ENCODE data around the gene OR2G2.

OR2G2 gene
- 0 reads per million in 2 donors for total RNA-seq

DNA sequence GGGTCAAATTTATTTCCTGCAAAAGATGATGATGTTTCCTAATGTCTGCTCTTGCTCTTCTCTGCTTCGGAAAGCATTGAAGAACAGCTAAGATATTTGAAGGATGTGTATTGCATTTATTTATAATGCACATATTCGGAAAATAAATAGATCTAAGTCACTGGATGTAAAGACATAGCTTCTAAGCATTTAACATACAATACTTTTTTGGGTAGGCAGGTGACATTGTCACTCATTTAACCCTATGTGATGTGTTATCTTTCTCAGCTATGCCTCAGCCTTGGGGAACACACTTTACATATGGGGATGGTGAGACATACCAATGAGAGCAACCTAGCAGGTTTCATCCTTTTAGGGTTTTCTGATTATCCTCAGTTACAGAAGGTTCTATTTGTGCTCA, at the start of gene OR2G2:
Gene OR2G2, plus strand, starts transcription at position 301 of the 400 bp plus-strand sequence. Its CDS starts 0 bp downstream, at position 301.
- DNase-seq, result no peak

DNA sequence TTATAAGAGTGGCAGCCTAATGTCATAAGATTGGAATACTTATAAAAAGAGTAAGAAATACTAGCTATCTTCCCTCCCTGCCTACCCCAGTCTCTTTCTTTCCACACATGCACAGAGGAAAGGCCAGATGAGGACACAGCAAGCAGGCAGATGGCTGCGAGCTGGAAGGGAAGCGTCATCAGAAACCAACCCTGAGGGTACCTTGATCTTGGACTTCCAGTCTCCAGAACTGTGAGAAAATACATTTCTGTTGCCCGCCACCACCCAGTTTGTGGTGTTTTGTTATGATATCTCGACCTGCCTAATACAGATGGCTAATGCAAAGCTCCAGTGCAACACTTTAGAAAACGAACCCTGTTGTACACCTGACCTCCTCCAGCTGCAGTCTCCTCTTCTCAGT, 49.6 kb upstream of the OR2G2 start:
- DNase-seq, result no peak

GRCh38 chr1:247539215-247539614, 48.9 kb upstream of the OR2G2 start:
- no peak for DNase-seq

GRCh38 chr1:247540581-247540980, 47.6 kb upstream of the OR2G2 start:
- DNase-seq, result no peak

DNA sequence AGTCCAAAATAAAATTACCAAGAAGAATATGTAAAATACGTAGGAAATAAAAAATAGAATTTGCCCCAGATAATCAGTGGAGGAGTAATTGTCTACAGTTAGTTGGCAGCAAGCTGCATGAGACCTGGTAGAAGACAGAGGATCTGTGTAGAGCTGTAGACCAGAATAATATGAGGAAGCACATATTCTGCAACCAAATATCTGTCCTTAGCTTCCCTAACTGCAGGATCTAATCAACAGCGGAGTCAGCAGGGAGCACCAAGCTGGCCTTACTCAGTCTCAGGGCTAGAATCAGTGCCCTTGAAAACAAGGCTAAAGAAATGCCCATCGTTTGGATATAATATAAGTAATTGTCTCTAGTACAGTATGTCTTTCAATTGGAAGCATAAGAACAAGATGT, 45.3 kb upstream of the OR2G2 start:
- DNase-seq, result no peak

DNA sequence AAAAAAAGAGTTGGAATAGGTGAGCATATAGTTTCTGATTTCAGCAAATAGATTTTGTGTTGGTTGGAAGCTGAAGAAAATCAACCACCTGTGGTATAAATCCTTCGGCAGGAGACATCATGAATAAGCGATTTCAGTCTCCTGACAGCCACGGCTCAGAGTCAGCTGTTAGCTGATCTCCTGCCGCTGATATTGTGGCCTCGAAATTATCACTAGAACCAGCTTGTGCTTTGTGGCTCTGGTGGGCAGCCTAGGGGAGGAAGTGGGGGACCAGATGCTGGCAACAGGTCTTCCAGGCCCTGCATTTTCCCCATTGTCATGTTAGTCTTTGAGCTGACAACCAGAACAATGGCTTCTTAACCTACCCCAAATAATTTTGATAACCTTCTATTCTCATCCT, 40.1 kb upstream of the OR2G2 start:
- no peak for DNase-seq

DNA sequence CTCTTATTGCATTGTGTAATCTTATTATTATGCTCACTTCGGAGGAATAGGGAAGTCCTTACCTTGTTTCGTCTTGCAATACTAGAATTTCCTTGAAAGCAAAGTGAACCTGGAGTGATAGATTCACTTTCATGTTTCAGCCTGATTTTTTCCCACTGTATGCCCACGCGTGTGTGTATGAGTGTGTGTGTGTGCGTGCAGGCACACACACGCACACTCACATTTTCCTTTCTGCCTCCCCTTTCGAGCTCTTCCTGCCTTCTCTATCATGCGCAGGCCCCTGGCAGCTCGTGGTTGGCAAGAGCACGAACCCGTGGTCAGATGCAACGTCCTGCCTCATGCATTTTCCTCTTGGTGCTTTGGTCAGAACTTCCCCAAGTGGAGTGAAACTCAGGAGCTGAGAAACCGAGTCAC, 39.4 kb upstream of the OR2G2 start, which contains the start of gene GCSAML:
Gene GCSAML, plus strand, starts transcription at position 366 of the 414 bp plus-strand sequence. CDS start 58 bp downstream, outside the sequence.
- DNase-seq, result no peak

DNA sequence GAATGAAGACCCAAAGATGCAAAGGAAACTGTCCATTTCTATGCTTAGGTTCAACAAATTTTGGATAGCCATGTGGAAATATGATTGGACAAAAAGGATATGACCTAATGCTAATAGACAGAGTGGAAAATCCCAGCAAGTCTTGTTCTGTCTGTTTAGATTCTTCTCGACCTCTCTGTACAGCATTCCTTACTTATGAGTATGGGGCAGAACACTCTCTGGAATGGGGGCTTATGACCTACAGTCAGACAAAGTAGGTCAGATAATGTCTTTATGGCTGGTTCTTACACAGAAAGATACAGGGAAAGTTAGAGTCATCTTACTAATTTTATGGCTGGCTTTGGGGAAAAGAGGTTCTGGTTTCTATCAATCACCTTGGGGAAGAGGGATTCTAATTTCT, 36.4 kb upstream of the OR2G2 start:
- no peak for DNase-seq

DNA sequence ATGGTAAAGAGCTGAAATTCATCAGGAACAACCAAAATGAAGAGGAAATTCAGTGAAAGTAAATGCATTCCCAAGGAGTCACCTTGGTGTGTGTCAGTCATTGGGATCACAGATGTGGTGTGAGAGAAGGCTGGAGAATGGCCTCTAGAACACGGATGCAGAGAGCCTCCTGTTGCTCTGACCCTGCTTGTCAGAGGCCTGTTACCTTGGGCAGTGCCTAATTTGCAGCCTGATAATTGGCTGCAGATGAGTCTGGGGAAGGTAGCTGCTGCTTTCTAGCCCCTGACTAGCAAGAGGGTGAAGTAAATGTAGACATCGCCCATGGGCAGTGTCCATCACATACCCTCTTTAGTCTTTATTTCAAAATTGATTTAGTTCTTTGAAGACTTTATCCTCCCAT, 35.9 kb upstream of the OR2G2 start:
- no peak for DNase-seq

GRCh38 chr1:247557926-247558674, 30.1 kb upstream of the OR2G2 start:
- DNase-seq, result no peak

DNA sequence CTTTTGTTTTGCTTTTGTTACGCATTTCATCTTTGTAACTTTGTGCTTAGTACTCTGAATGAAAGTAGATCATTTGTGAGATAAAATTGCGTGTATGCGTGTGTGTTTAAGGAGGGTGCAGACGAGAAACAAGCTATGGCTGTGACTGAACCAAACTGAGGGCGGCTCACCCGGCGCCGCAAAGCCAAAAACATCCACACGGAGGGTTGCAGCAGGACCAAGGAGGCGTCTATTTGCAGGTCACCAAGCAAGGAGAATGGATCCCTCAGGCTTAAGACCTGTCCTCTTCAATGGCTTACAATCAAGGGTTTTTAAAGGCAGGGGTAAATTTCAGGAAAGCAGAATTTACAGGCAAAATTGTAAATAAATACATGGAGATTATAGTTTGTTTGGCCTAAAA, 26.4 kb upstream of the OR2G2 start:
- no peak for DNase-seq

GRCh38 chr1:247562198-247562597, 26.0 kb upstream of the OR2G2 start:
- no peak for DNase-seq

DNA sequence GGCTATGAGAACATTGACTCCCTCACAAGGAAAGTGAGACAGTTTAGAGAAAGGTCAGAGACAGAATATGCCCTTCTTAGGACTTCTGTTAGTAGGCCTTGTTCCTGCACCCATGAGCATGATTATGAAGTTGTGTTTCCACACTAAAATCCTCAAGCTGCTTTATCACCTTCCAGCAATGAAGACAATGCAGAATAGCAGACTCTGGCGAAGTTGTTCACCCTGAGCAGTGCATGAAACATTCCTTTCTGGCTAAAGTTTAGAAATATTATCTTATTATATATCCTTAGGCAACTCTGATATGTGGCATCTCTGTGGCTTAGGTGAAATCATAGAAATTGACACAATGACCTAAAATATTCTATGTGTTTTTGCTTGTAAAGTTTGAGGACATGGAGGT, 13.9 kb upstream of the OR2G2 start:
- no peak for DNase-seq

DNA sequence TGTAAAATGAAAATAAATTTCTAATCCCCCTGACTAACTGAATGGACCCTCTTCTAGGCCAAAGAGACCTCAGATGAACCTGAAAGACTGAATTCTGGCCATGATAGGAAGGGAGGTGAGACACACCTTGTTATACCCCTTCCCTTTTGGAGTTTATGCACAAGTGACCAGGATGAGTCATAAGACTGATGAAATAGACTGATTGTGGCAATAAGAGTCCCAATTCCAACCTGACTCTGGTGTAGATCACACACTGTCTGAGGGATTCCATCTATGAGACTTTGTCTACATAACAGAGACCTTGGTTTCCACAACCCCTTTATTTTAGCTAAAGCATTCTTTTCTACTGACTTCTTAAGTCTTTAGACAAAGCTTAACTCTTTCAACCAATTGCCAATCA, 13.5 kb upstream of the OR2G2 start:
- no peak for DNase-seq

GRCh38 chr1:247576514-247576913, 11.6 kb upstream of the OR2G2 start:
- no peak for DNase-seq

DNA sequence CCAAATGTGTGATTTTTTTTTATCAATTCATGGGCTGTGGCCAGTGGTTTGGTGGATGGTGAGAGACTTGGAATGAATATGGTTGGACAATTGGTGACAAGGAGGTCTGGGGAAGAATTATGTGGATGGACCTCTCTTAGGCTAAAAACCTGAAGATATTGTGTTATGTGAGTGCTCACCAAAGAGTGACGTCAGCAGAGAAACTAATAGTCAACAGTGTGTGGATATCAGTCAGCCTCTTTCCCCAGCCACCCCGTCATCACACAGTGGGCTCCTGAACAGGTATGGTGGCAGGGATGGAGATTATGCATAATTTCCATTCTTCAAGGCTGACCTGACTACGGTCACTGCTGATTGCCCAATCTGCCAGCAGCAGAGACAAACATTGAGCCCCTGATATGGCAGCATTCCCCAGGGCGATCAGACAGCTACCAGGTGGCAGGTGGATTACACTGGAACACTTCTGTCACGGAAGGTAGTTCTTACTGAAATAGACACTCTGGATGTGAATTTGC, 9.2 kb upstream of the OR2G2 start:
- DNase-seq, result no peak

GRCh38 chr1:247605286-247605685, 17.1 kb downstream of the OR2G2 start, which contains the start of gene OR2G3:
OR2G3 (plus strand) TSS chr1:247605586; CDS start chr1:247605586, 0 bp downstream.
- DNase-seq, result no peak

GRCh38 chr1:247613405-247613804, 25.2 kb downstream of the OR2G2 start:
- DNase-seq, result no peak

DNA sequence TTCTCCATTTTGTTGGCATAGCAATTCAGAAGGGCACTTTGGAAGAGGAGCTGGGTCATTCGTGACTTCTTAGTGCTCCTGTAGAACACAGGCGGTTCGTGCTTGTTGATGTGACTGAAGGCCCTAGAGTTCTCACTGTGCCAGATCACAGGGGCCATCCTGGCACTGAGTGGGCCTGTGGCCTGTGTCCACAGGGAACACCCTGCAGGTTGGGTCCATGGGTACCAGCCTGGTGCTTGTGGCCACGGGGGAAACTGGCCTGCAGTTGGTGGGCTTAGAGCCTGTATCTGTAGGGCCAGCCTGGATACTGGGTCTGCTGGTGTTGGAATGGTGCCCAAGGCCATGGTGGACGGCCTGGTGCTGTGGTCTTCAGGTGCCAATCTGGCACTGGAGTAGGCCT, 26.5 kb downstream of the OR2G2 start:
- no peak for DNase-seq

- DNase-seq, result no peak
These were observed 39.8 kb downstream of the OR2G2 start for GRCh38 chr1:247627951-247628350.

- DNase-seq, result no peak
These were observed 49.9 kb downstream of the OR2G2 start for GRCh38 chr1:247638011-247638410.

- no peak for DNase-seq
These were observed 50.6 kb downstream of the OR2G2 start for GRCh38 chr1:247638781-247639180.

All from activated gamma-delta T cell (primary cell).